ENCODE results near the gene HBE1.

HBE1 gene

DNA sequence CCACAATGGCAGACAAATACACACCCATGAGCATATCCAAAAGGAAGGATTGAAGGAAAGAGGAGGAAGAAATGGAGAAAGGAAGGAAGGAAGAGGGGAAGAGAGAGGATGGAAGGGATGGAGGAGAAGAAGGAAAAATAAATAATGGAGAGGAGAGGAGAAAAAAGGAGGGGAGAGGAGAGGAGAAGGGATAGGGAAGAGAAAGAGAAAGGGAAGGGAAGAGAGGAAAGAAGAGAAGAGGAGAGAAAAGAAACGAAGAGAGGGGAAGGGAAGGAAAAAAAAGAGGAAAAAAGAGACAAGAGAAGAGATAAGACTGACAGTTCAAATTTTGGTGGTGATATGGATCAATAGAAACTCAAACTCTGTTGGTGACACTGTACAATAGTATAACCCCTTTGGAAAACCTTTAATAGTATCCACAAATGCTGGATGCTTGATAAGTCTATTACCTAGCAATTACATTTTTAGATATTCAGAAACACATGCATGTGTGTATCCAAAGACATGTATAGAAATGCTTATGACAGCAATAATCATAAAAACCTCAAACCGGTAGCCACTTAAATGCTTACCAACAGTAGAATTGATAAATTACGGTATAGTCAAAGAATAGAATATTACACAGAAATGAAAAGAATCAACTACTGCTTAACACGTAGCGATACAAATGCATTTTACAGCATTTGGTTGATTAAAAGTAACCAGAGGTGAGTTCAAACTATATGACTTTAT is 34.2 kb downstream of the HBE1 start:
- no peaks in the 10 kb centered on the region for H3K9me3 Mint-ChIP-seq
- no peak for DNase-seq (ENCODE audit: low spot score in 2 of 2)

GRCh38 chr11:5234381-5234834 is 35.3 kb downstream of the HBE1 start, which contains the start of gene HBD:
TSS of gene HBD (minus strand) at chr11:5234483. CDS start at chr11:5234433, 50 bp downstream.
- H3K9me3 Mint-ChIP-seq = no peaks in the 10 kb centered on the region
- DNase-seq (ENCODE audit: low spot score in 2 of 2) (no peak), ATAC-seq (peak; percentile 24)
- no peak within 1 kb of the TSS for H3K27ac Mint-ChIP-seq
- H3K36me3 Mint-ChIP-seq = no peaks in the 10 kb centered on the region
- H3K4me3 Mint-ChIP-seq = no peak within 1 kb of the TSS
- H3K4me1 Mint-ChIP-seq = no peaks in the 10 kb centered on the region

More for the DNA sequence above, 34.2 kb downstream of the HBE1 start:
- Mint-ChIP-seq H3K36me3 (no peaks in the 10 kb centered on the region), H3K4me1 (no peaks in the 10 kb centered on the region), H3K27ac (no peak overlapping the region), H3K4me3 (no peak overlapping the region)
- no peak for ATAC-seq

DNA sequence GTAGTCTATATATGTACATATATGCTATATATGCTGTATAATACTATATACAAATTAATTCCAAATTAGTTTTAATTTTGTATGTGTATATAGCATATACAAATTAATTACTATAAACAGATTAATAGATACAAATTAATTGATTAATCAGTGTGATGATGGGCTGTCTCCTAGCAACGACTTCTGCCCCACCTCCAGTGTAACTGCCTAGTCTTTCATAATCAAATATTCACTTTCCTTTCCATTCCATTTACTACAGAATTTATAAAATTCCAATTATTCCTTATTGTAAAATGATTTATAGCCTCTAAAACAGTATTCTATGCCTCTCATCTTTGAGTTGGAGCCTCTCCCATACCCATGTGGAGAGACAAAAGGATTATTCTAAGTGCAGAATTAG is 36.4 kb downstream of the HBE1 start:
- H3K27ac Mint-ChIP-seq = no peak overlapping the region
- DNase-seq (ENCODE audit: low spot score in 2 of 2) (no peak), ATAC-seq (no peak)
- no peaks in the 10 kb centered on the region for H3K4me1 Mint-ChIP-seq
- H3K9me3 Mint-ChIP-seq = no peaks in the 10 kb centered on the region
- H3K4me3 Mint-ChIP-seq = no peak overlapping the region
- no peaks in the 10 kb centered on the region for H3K36me3 Mint-ChIP-seq

- no peak overlapping the region for H3K27ac Mint-ChIP-seq
- no peaks in the 10 kb centered on the region for H3K9me3 Mint-ChIP-seq
- ATAC-seq (no peak), DNase-seq (ENCODE audit: low spot score in 2 of 2) (no peak)
- no peak overlapping the region for H3K4me3 Mint-ChIP-seq
- no peaks in the 10 kb centered on the region for H3K36me3 Mint-ChIP-seq
- H3K4me1 Mint-ChIP-seq = no peaks in the 10 kb centered on the region
Measured at GRCh38 chr11:5232821-5233220, 36.9 kb downstream of the HBE1 start.

DNA sequence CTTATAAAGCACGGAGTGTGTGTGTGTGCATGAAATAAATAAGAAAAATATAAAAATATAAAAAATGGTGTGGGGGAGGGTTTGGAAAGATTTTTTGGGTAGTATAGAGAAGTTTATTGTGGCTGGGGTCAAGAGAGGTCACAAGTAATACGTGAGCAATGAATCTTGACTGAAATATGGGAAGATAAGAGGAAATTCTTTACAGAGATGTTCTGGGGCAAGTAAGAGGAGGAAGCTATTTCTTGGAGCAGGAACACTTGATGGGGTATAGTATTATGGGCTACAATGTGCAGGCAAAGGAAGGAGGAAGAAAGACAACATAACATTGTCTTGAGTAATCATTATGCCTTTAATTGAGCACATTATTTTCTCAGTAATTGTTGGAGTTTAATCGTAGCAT is 37.6 kb downstream of the HBE1 start:
- Mint-ChIP-seq H3K36me3 (no peaks in the 10 kb centered on the region), H3K9me3 (no peaks in the 10 kb centered on the region), H3K4me1 (no peaks in the 10 kb centered on the region), H3K4me3 (no peak overlapping the region), H3K27ac (no peak overlapping the region)
- DNase-seq (ENCODE audit: low spot score in 2 of 2) (no peak), ATAC-seq (no peak)

- ATAC-seq (no peak), DNase-seq (ENCODE audit: low spot score in 2 of 2) (no peak)
- Mint-ChIP-seq H3K36me3 (no peaks in the 10 kb centered on the region), H3K27ac (no peak overlapping the region), H3K4me1 (no peaks in the 10 kb centered on the region), H3K4me3 (no peak overlapping the region), H3K9me3 (no peaks in the 10 kb centered on the region)
Measured at GRCh38 chr11:5231111-5231510, 38.6 kb downstream of the HBE1 start.

DNA sequence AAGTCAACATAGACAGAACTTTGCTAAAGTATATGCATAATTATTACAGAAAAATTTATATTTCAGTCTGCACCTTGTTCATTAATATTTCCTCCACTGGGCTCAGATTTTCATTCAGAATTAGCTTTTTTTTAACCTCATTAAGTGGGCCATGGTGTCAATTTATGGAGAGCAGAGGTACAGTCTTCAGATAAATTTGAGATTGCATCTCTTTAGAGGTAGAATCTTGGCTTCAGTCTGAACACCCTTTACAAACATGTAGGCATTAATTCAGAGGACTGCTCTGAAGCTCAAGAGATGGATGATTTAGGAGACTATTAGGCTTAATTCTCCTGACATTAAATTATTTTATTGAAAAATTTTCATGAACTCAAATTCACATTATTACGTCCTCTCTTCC is 39.5 kb downstream of the HBE1 start:
- H3K27ac Mint-ChIP-seq = no peak overlapping the region
- no peak for ATAC-seq
- DNase-seq (ENCODE audit: low spot score in 2 of 2) = no peak
- no peaks in the 10 kb centered on the region for H3K9me3 Mint-ChIP-seq
- no peak overlapping the region for H3K4me3 Mint-ChIP-seq
- no peaks in the 10 kb centered on the region for H3K36me3 Mint-ChIP-seq
- no peaks in the 10 kb centered on the region for H3K4me1 Mint-ChIP-seq

DNA sequence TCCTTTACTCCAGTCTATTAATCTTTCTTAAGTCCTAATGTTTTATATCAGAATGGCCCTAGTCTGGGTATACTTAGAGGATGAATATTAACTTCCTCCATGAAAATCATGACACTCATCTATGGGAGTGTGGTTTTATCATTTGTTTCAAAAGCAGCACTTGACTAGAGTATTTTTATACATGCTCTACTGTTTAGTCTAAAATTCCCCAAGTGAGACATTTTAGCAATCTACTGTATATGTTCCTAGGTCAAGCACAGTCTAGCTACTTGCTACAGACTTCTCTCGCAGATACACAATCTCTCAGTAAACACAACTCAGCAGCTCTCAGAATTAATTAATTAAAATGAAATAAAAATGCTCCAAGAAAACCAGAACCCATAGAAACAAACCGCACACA is 39.9 kb downstream of the HBE1 start:
- no peak overlapping the region for H3K4me3 Mint-ChIP-seq
- DNase-seq (ENCODE audit: low spot score in 2 of 2) = no peak
- H3K36me3 Mint-ChIP-seq = no peaks in the 10 kb centered on the region
- no peak overlapping the region for H3K27ac Mint-ChIP-seq
- ATAC-seq = no peak
- H3K4me1 Mint-ChIP-seq = no peaks in the 10 kb centered on the region
- no peaks in the 10 kb centered on the region for H3K9me3 Mint-ChIP-seq

GRCh38 chr11:5229356-5229755 is 40.4 kb downstream of the HBE1 start:
- no peaks in the 10 kb centered on the region for H3K9me3 Mint-ChIP-seq
- no peak overlapping the region for H3K27ac Mint-ChIP-seq
- no peak for ATAC-seq
- H3K36me3 Mint-ChIP-seq = no peaks in the 10 kb centered on the region
- no peak overlapping the region for H3K4me3 Mint-ChIP-seq
- DNase-seq (ENCODE audit: low spot score in 2 of 2) = no peak
- H3K4me1 Mint-ChIP-seq = no peaks in the 10 kb centered on the region

DNA sequence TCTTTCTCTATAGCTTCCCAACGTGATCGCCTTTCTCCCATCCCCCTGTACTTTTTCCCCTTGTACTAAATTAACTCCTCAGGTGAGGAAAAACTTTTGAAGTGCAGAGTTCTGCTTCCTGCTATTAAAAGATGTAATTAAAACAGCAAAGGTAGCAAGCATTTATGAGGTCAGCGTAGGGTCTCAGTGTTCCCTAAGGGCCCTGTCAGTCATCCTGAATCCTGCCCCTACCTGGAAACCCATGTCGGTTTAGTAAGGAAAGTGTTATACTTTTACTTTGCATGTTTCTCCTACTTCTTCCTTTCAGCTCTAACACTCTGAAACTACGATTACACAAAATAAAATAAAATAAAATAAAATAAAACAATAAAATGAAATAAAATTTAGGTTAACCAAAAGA is 41.6 kb downstream of the HBE1 start:
- ATAC-seq (no peak), DNase-seq (ENCODE audit: low spot score in 2 of 2) (no peak)
- H3K4me3 Mint-ChIP-seq = no peak overlapping the region
- H3K9me3 Mint-ChIP-seq = no peaks in the 10 kb centered on the region
- no peaks in the 10 kb centered on the region for H3K4me1 Mint-ChIP-seq
- no peak overlapping the region for H3K27ac Mint-ChIP-seq
- no peaks in the 10 kb centered on the region for H3K36me3 Mint-ChIP-seq

- ATAC-seq (no peak), DNase-seq (ENCODE audit: low spot score in 2 of 2) (no peak)
- Mint-ChIP-seq H3K9me3 (peaks cover under 1% of the 10 kb centered on the region), H3K27ac (no peak overlapping the region), H3K4me3 (no peak overlapping the region), H3K36me3 (no peaks in the 10 kb centered on the region), H3K4me1 (no peaks in the 10 kb centered on the region)
Measured at GRCh38 chr11:5227681-5228080, 42.1 kb downstream of the HBE1 start.

DNA sequence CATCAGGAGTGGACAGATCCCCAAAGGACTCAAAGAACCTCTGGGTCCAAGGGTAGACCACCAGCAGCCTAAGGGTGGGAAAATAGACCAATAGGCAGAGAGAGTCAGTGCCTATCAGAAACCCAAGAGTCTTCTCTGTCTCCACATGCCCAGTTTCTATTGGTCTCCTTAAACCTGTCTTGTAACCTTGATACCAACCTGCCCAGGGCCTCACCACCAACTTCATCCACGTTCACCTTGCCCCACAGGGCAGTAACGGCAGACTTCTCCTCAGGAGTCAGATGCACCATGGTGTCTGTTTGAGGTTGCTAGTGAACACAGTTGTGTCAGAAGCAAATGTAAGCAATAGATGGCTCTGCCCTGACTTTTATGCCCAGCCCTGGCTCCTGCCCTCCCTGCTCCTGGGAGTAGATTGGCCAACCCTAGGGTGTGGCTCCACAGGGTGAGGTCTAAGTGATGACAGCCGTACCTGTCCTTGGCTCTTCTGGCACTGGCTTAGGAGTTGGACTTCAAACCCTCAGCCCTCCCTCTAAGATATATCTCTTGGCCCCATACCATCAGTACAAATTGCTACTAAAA is 42.9 kb downstream of the HBE1 start, which contains the start of gene HBB:
Gene HBB (minus strand): TSS at position 340 of the 579 bp plus-strand sequence. CDS start 50 bp downstream, at position 290.
- H3K4me3 Mint-ChIP-seq = no peak within 1 kb of the TSS
- no peak within 1 kb of the TSS for H3K27ac Mint-ChIP-seq
- no peaks in the 10 kb centered on the region for H3K4me1 Mint-ChIP-seq
- DNase-seq (ENCODE audit: low spot score in 2 of 2) = no peak
- H3K36me3 Mint-ChIP-seq = no peaks in the 10 kb centered on the region
- peak; percentile 21 for ATAC-seq
- H3K9me3 Mint-ChIP-seq = peaks cover 4% of the 10 kb centered on the region

GRCh38 chr11:5225480-5225871 is 44.3 kb downstream of the HBE1 start:
- no peak for DNase-seq (ENCODE audit: low spot score in 2 of 2)
- Mint-ChIP-seq H3K4me1 (no peaks in the 10 kb centered on the region), H3K27ac (no peak overlapping the region), H3K9me3 (peaks cover 8% of the 10 kb centered on the region), H3K4me3 (no peak overlapping the region), H3K36me3 (no peaks in the 10 kb centered on the region)
- ATAC-seq = no peak

- H3K9me3 Mint-ChIP-seq = peaks cover 8% of the 10 kb centered on the region
- H3K4me3 Mint-ChIP-seq = no peak overlapping the region
- DNase-seq (ENCODE audit: low spot score in 2 of 2) = no peak
- H3K36me3 Mint-ChIP-seq = no peaks in the 10 kb centered on the region
- no peak overlapping the region for H3K27ac Mint-ChIP-seq
- no peak for ATAC-seq
- H3K4me1 Mint-ChIP-seq = no peaks in the 10 kb centered on the region
Measured at GRCh38 chr11:5224538-5225479, 44.9 kb downstream of the HBE1 start.

GRCh38 chr11:5223686-5224085 is 46.1 kb downstream of the HBE1 start:
- ATAC-seq (no peak), DNase-seq (ENCODE audit: low spot score in 2 of 2) (no peak)
- Mint-ChIP-seq H3K9me3 (peaks cover 8% of the 10 kb centered on the region), H3K4me1 (no peaks in the 10 kb centered on the region), H3K4me3 (no peak overlapping the region), H3K36me3 (no peaks in the 10 kb centered on the region), H3K27ac (no peak overlapping the region)

Data from stimulated activated effector memory CD8-positive, alpha-beta T cell treated with anti-CD3 and anti-CD28 coated beads, Interleukin-12 subunit alpha, Interleukin-12 subunit beta, amount 100 ng/mL, for 72 hours (primary cell).